Ovary (tissue), 9 donors: Measurements from ENCODE around the gene AFG3L2. TPM values are rescaled to one million over a fixed set of nuclear protein-coding genes. Genes with fewer than 3 reads are reported as not detected.
A peak's percentile ranks its signal among the peaks of the same experiment; 100 is the strongest.

Source experiments
- DNase-seq, 5 donors: peaks; one replicate each; pipeline ENCODE4 v3.0.0-alpha.2; 2019 to 2020
- H3K27ac ChIP-seq, 2 donors: fragments of 200-600 bp; one replicate each; pipeline versions ENCODE4 v1.5.1 to v1.8.0; 2019 to 2022
- H3K27me3 ChIP-seq: fragments of 200-600 bp; one replicate; pipeline ENCODE4 v1.8.0; 2022
- H3K36me3 ChIP-seq: fragments of 200-600 bp; sonication (generic); one replicate; pipeline ENCODE4 v1.5.1; 2019
- H3K4me1 ChIP-seq: one replicate; pipeline ENCODE4 v1.8.1; 2013; ENCODE audit warnings: mild to moderate bottlenecking, moderate library complexity; ENCODE audit not compliant: insufficient read depth
- H3K4me3 ChIP-seq: fragments of 200-600 bp; sonication (generic); one replicate; pipeline ENCODE4 v1.5.1; 2017
- H3K9me3 ChIP-seq, 2 donors: fragments of 200-600 bp in 1 of 2; sonication (generic) in 1 of 2; one replicate each; pipeline versions ENCODE4 v1.5.1 to v1.8.1; 2013 to 2019; ENCODE audit warnings: mild to moderate bottlenecking in 1 of 2, moderate library complexity in 1 of 2
- CTCF ChIP-seq, 3 donors: fragments of 450-650 bp in 2 of 3; fragments of 200-600 bp in 1 of 3; IDR thresholded peaks; one replicate each; pipeline versions ENCODE4 v1.5.1 to v1.8.0; 2016 to 2022; ENCODE audit warnings: antibody characterized with exemption in 3 of 3, mild to moderate bottlenecking in 1 of 3
- EP300 ChIP-seq: sonication (generic); formaldehyde crosslinking; IDR thresholded peaks from one replicate; pipeline ENCODE4 v1.6.1; 2017; ENCODE audit warnings: antibody characterized with exemption
- POLR2A ChIP-seq: fragments of 450-650 bp; IDR thresholded peaks from one replicate; pipeline ENCODE4 v1.6.1; 2017; ENCODE audit warnings: antibody characterized with exemption, mild to moderate bottlenecking, moderate library complexity
- WGBS, 3 donors: extraction: QIAGEN DNeasy Blood & Tissue Kit in 1 of 3; methylation state at CpG; one replicate each; pipeline versions ENCODE4 v1.1.5 to v1.1.7; 2013 to 2017; 5-methylcytosine and 5-hydroxymethylcytosine counted together
- intact Hi-C, 4 donors: fragments of 100-400 bp; cut with DNase I; formaldehyde crosslinking; loops; one replicate each; pipeline versions ENCODE4 v1.11.0 to v1.15.1; 2022 to 2023
- polyA plus RNA-seq, 2 donors: library from polyadenylated mRNA; stranded (reverse); fragments of 200-250 nt in 1 of 2; fragments of 350-450 nt in 1 of 2; fragmentation: Illumina TruSeq in 1 of 2; extraction: RNeasy Lipid Tissue Mini Kit (QIAGEN cat#74804) in 1 of 2; gene quantifications; one replicate each; pipeline ENCODE4 v1.2.3, GENCODE V29; 2013 to 2014
- total RNA-seq, 7 donors: library from RNA; depleted of rRNA in 2 of 7; stranded (reverse); fragments of >200 nt in 2 of 7; fragmentation: NEBNext Ultra II Directional in 3 of 7; extraction: Animal tissue kit (Norgen Biotek cat#: 25700) in 3 of 7; gene quantifications; one replicate each; pipeline versions ENCODE4 v1.1.0 to v1.2.4, GENCODE V29; 2016 to 2023
- donor health status: DM: no; HTN: no; CAD: no; lungs with moderate emphysema.
- donor health status: DM: no; HTN: no; CAD: no.
- donor health status: Bipolar disorder and iron deficiency.
- donor health status: DM: yes; HTN: yes; CAD: no.
- donor health status: DM: no; HTN: no; CAD: no.
- donor health status: DM: yes; HTN: yes; CAD: no.

AFG3L2 gene
- total and polyA plus RNA-seq, 9 donors: 28.3 to 42.5 (median 34.9) TPM

- no peak for TF ChIP-seq EP300
- TF ChIP-seq CTCF (IDR thresholded peaks at IDR 0.05): no peak
- no peak for TF ChIP-seq POLR2A
- intact Hi-C loops: no loop called here
- WGBS, 3 donors: 81 to 87% (median 86%) methylated on average over 5 of the region's 5 CpGs
- H3K4me3 ChIP-seq: no peak overlapping the region
- H3K27ac ChIP-seq: no peak overlapping the region
- no peaks in the 10 kb centered on the region for H3K27me3 ChIP-seq
- H3K9me3 ChIP-seq: no peaks in the 10 kb centered on the region
- DNase-seq: no peak
- H3K36me3 ChIP-seq: no peaks in the 10 kb centered on the region
- peaks cover under 1% of the 10 kb centered on the region for H3K4me1 ChIP-seq
Observed at GRCh38 chr18:12366784-12367183, 10.2 kb downstream of the AFG3L2 start.

- TF ChIP-seq CTCF (IDR thresholded peaks at IDR 0.05) (no peak), EP300 (no peak)
- WGBS, 3 donors: 92 to 96% (median 94%) methylated on average over 8 of the region's 8 CpGs
- H3K27ac ChIP-seq: no peak overlapping the region
Observed at GRCh38 chr18:12366379-12366778, 10.6 kb downstream of the AFG3L2 start.

DNA sequence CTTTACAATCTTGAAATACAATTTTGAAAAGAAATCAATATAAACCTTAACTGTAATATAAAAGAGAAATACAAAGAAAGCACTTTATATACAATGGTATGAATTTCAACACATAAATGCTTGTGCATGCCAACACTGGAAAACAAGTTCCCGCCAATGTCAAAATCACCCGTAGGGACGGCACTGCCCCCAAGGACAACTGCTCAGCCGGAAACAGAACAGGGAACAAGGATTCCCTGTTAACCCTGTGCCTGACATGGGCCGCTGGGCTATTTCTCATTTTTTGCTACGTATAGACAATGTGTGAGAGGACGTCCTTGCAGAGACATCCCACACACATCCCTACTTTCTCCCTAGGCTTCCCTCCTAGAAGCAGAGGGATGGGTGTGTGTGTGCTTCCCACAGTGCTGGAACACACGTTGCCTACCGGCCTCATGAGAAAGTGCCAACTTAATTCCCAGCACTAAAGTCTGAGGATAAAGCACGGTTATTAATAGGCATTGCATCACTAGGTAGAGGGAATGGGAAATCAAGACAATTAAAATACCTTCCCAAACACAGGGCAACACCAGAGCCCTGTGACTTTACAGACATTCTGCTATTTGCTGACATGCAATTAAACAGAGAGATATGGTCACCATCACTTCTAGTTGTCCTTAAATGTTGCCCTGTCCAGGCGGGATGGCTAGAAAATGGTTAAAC is 14.4 kb downstream of the AFG3L2 start:
- H3K27me3 ChIP-seq: no peaks in the 10 kb centered on the region
- H3K4me3 ChIP-seq: no peak overlapping the region
- H3K36me3 ChIP-seq: no peaks in the 10 kb centered on the region
- H3K27ac ChIP-seq: no peak overlapping the region
- no peaks in the 10 kb centered on the region for H3K9me3 ChIP-seq
- TF ChIP-seq EP300 (no peak), POLR2A (no peak), CTCF (IDR thresholded peaks at IDR 0.05) (no peak)
- peaks cover 2% of the 10 kb centered on the region for H3K4me1 ChIP-seq
- intact Hi-C loops: no loop called here
- 45 to 65% (median 48%) methylated on average over 11 of the region's 11 CpGs for WGBS, 3 donors
- no peak for DNase-seq

More at GRCh38 chr18:12366379-12366778, 10.6 kb downstream of the AFG3L2 start:
- intact Hi-C loops: no loop called here
- Histone ChIP-seq H3K36me3 (no peaks in the 10 kb centered on the region), H3K9me3 (no peaks in the 10 kb centered on the region), H3K27me3 (no peaks in the 10 kb centered on the region), H3K4me3 (no peak overlapping the region), H3K4me1 (peaks cover 2% of the 10 kb centered on the region)
- DNase-seq: no peak

- no peak overlapping the region for H3K4me3 ChIP-seq
- no peaks in the 10 kb centered on the region for H3K36me3 ChIP-seq
- H3K9me3 ChIP-seq: no peaks in the 10 kb centered on the region
- no peaks in the 10 kb centered on the region for H3K27me3 ChIP-seq
- DNase-seq: peak; percentile 37 to 75 (median 47)
- no peak for TF ChIP-seq CTCF (IDR thresholded peaks at IDR 0.05)
- TF ChIP-seq POLR2A: no peak
- no peak for TF ChIP-seq EP300
- peaks cover 2% of the 10 kb centered on the region for H3K4me1 ChIP-seq
- WGBS, 3 donors: 49 to 58% (median 54%) methylated on average over 3 of the region's 3 CpGs
- intact Hi-C loops: no loop called here
- no peak overlapping the region for H3K27ac ChIP-seq
Observed at GRCh38 chr18:12361770-12362378, 15.2 kb downstream of the AFG3L2 start.
